DOHH2 (cell line): ENCODE data around the gene TSPAN5.

Experiments used
- EZH2phosphoT487 ChIP-seq: fragments of 200-600 bp; sonication (generic); IDR thresholded peaks from 2 replicates; pipeline ENCODE4 v1.6.1; 2017; ENCODE audit warnings: borderline replicate concordance, mild to moderate bottlenecking, antibody characterized with exemption, low read length, moderate library complexity, mixed read lengths
- TF ChIP-seq, protein P1 (sequence below): fragments of 200-600 bp; sonication (generic); IDR thresholded peaks from one replicate; pipeline ENCODE4 v1.5.1; 2014; ENCODE audit warnings: antibody characterized with exemption, mild to moderate bottlenecking, low read depth, low read length; ENCODE audit not compliant: poor library complexity, severe bottlenecking

DNA sequence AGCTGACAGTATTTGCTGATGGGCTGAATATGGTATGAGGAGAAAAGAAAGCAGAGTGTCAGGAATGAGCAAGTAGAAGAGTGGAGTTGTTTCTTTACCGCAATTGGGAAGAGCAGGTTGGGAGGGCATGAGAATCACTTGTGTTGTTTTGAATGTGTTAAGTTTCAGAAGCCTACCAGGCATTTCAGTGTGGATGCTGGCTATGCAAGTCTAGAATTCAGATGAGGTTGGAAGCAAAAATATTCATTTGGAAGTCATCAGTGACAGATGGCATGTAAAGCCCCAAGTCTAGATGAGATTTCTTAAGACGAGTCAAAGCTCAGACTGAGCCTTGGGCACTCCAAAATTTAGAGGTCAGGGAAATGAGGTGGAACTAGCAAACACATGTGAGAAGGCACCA is 156.4 kb downstream of the TSPAN5 start:
- TF ChIP-seq, protein P1, sequence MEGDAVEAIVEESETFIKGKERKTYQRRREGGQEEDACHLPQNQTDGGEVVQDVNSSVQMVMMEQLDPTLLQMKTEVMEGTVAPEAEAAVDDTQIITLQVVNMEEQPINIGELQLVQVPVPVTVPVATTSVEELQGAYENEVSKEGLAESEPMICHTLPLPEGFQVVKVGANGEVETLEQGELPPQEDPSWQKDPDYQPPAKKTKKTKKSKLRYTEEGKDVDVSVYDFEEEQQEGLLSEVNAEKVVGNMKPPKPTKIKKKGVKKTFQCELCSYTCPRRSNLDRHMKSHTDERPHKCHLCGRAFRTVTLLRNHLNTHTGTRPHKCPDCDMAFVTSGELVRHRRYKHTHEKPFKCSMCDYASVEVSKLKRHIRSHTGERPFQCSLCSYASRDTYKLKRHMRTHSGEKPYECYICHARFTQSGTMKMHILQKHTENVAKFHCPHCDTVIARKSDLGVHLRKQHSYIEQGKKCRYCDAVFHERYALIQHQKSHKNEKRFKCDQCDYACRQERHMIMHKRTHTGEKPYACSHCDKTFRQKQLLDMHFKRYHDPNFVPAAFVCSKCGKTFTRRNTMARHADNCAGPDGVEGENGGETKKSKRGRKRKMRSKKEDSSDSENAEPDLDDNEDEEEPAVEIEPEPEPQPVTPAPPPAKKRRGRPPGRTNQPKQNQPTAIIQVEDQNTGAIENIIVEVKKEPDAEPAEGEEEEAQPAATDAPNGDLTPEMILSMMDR: no peak
- no peak for TF ChIP-seq EZH2phosphoT487
